Neuronal stem cell (in vitro differentiated cells): ENCODE measurements around the gene VSIG10L.

Experiments
- DNase-seq: peaks from one replicate; pipeline ENCODE4 v3.0.0-alpha.2; 2013; ENCODE audit warnings: low spot score
- H2AFZ ChIP-seq: one replicate; pipeline ENCODE4 v1.6.1; 2013; ENCODE audit warnings: mild to moderate bottlenecking, low read length, inconsistent platforms
- H2AK5ac ChIP-seq: 2 replicates; pipeline ENCODE4 v1.6.1; 2013; ENCODE audit warnings: low read depth, mild to moderate bottlenecking, inconsistent platforms, low read length, moderate library complexity, mixed read lengths
- H2BK120ac ChIP-seq: 2 replicates; pipeline ENCODE4 v1.6.1; 2013; ENCODE audit warnings: low read depth, mild to moderate bottlenecking, inconsistent platforms, low read length, moderate library complexity, mixed read lengths
- H2BK12ac ChIP-seq: one replicate; pipeline ENCODE4 v1.6.1; 2013; ENCODE audit warnings: low read length, inconsistent platforms
- H2BK15ac ChIP-seq: 2 replicates; pipeline ENCODE4 v1.6.1; 2013; ENCODE audit warnings: mild to moderate bottlenecking, low read length, inconsistent platforms, mixed read lengths
- H2BK5ac ChIP-seq: one replicate; pipeline ENCODE4 v1.6.1; 2013; ENCODE audit warnings: inconsistent platforms, mild to moderate bottlenecking, low read length, moderate library complexity
- H3K14ac ChIP-seq: one replicate; pipeline ENCODE4 v1.6.1; 2013; ENCODE audit warnings: low read length, inconsistent platforms
- H3K18ac ChIP-seq: 2 replicates; pipeline ENCODE4 v1.6.1; 2013; ENCODE audit warnings: low read length, inconsistent platforms
- H3K23ac ChIP-seq: 2 replicates; pipeline ENCODE4 v1.6.1; 2013; ENCODE audit warnings: low read depth, mild to moderate bottlenecking, mixed read lengths, low read length, inconsistent platforms; ENCODE audit not compliant: poor library complexity
- H3K27ac ChIP-seq: replicated peaks from 3 replicates; pipeline ENCODE4 v1.5.1; 2013; ENCODE audit warnings: low read length, inconsistent platforms
- H3K27me3 ChIP-seq, 3 experiments: 2 replicates each; pipeline ENCODE4 v1.6.1; 2013; ENCODE audit warnings: low read length in 3 of 3, mild to moderate bottlenecking in 2 of 3, inconsistent platforms in 1 of 3, low read depth in 1 of 3, mixed read lengths in 1 of 3, moderate library complexity in 1 of 3; ENCODE audit not compliant: control insufficient read depth in 3 of 3, insufficient read depth in 3 of 3
- H3K36me3 ChIP-seq, 2 donors: replicated peaks in 1 of 2; 2 replicates each; pipeline ENCODE4 v1.6.1; 2013; ENCODE audit warnings: low read length in 2 of 2; ENCODE audit not compliant: control insufficient read depth in 2 of 2, insufficient read depth in 2 of 2
- H3K4ac ChIP-seq: 2 replicates; pipeline ENCODE4 v1.6.1; 2013; ENCODE audit warnings: inconsistent platforms, mild to moderate bottlenecking, low read length, moderate library complexity
- H3K4me1 ChIP-seq, 2 donors: 1 replicate in 1 of 2; 2 replicates in 1 of 2; pipeline ENCODE4 v1.6.1; 2013; ENCODE audit warnings: low read length in 2 of 2, low read depth in 1 of 2; ENCODE audit not compliant: control insufficient read depth in 2 of 2, insufficient read depth in 1 of 2
- H3K4me2 ChIP-seq: one replicate; pipeline ENCODE4 v1.6.1; 2013; ENCODE audit warnings: mild to moderate bottlenecking, low read length, inconsistent platforms; ENCODE audit not compliant: insufficient read depth, poor library complexity, severe bottlenecking
- H3K4me3 ChIP-seq, 2 donors: 2 replicates each; pipeline ENCODE4 v1.5.1; 2013; ENCODE audit warnings: low read length in 2 of 2, mild to moderate bottlenecking in 2 of 2, inconsistent platforms in 1 of 2, moderate library complexity in 1 of 2
- H3K79me1 ChIP-seq: one replicate; pipeline ENCODE4 v1.6.1; 2013; ENCODE audit warnings: low read depth, mild to moderate bottlenecking, inconsistent platforms, low read length, moderate library complexity
- H3K9ac ChIP-seq: one replicate; pipeline ENCODE4 v1.6.1; 2013; ENCODE audit warnings: mild to moderate bottlenecking, low read depth, low read length, inconsistent platforms; ENCODE audit not compliant: poor library complexity
- H3K9me3 ChIP-seq, 2 donors: replicated peaks in 1 of 2; 2 replicates each; pipeline versions ENCODE3 to v1.6.1; 2013; ENCODE audit warnings: low read length in 2 of 2, mild to moderate bottlenecking in 2 of 2, inconsistent platforms in 1 of 2, low read depth in 1 of 2, mixed read lengths in 1 of 2, moderate library complexity in 1 of 2; ENCODE audit not compliant: control insufficient read depth in 2 of 2, insufficient read depth in 1 of 2
- H4K8ac ChIP-seq: one replicate; pipeline ENCODE4 v1.6.1; 2013; ENCODE audit warnings: low read depth, mild to moderate bottlenecking, inconsistent platforms, low read length, moderate library complexity
- H4K91ac ChIP-seq: one replicate; pipeline ENCODE4 v1.6.1; 2013; ENCODE audit warnings: low read length, low read depth, mild to moderate bottlenecking, inconsistent platforms; ENCODE audit not compliant: poor library complexity
- WGBS, 2 donors: extraction: QIAGEN DNeasy Blood & Tissue Kit; methylation state at CpG; one replicate each; pipeline ENCODE4 v1.1.7; 2013; ENCODE audit warnings: missing lambda C conversion rate in 2 of 2, mixed read lengths in 1 of 2; ENCODE audit not compliant: insufficient read length in 2 of 2, insufficient replicate concordance in 1 of 2; ENCODE audit errors: extremely low coverage in 2 of 2; 5-methylcytosine and 5-hydroxymethylcytosine counted together

The VSIG10L gene

GRCh38 chr19:51296336-51297093, 45.4 kb downstream of the VSIG10L start:
- Histone ChIP-seq H3K27ac (no peak overlapping the region), H2AFZ (no peak overlapping the region), H2BK15ac (peak overlapping the region; percentile 3), H3K18ac (peak overlapping the region; percentile 41), H4K91ac (no peak overlapping the region), H2AK5ac (peak overlapping the region; percentile 24), H2BK5ac (no peak overlapping the region), H3K9me3 (no peaks in the 10 kb centered on the region), H2BK12ac (no peak overlapping the region), H3K14ac (no peak overlapping the region), H3K4me3 (peak overlapping the region in 1 of 2 donors; percentile 13), H3K79me1 (no peaks in the 10 kb centered on the region), H3K23ac (peak overlapping the region; percentile 44), H3K4ac (no peak overlapping the region), H4K8ac (no peak overlapping the region), H3K4me2 (no peak overlapping the region), H3K36me3 (no peaks in the 10 kb centered on the region), H2BK120ac (no peak overlapping the region), H3K27me3 (peaks cover 0 to 4% (median 0%) of the 10 kb centered on the region in 3 experiments), H3K9ac (no peak overlapping the region), H3K4me1 (peaks cover 14 to 18% of the 10 kb centered on the region in 2 donors)
- DNase-seq = no peak
- no CpG with 5 or more reads among the region's 9 CpGs for WGBS, 2 donors

GRCh38 chr19:51295382-51296126, 46.4 kb downstream of the VSIG10L start:
- Histone ChIP-seq H2AFZ (no peak overlapping the region), H2AK5ac (no peak overlapping the region), H2BK12ac (no peak overlapping the region), H3K27ac (no peak overlapping the region), H3K27me3 (peaks cover 0 to 4% (median 0%) of the 10 kb centered on the region in 3 experiments), H3K9me3 (no peaks in the 10 kb centered on the region), H4K91ac (no peak overlapping the region), H3K36me3 (no peaks in the 10 kb centered on the region), H2BK5ac (no peak overlapping the region), H3K18ac (peak overlapping the region; percentile 50), H3K4me1 (peaks cover 14 to 18% of the 10 kb centered on the region in 2 donors), H3K4me3 (no peak overlapping the region), H3K79me1 (no peaks in the 10 kb centered on the region), H3K9ac (peak overlapping the region; percentile 46), H3K4me2 (no peak overlapping the region), H2BK15ac (peak overlapping the region; percentile 3), H3K14ac (no peak overlapping the region), H3K23ac (peak overlapping the region; percentile 44), H4K8ac (no peak overlapping the region), H3K4ac (no peak overlapping the region), H2BK120ac (no peak overlapping the region)
- no peak for DNase-seq
- no CpG with 5 or more reads among the region's 15 CpGs for WGBS, 2 donors

- H2AFZ ChIP-seq = no peak overlapping the region
- H2AK5ac ChIP-seq = no peak overlapping the region
- H2BK12ac ChIP-seq = no peak overlapping the region
- no peak overlapping the region for H2BK120ac ChIP-seq
- peak overlapping the region; percentile 56 for H3K23ac ChIP-seq
- H3K18ac ChIP-seq = peak overlapping the region; percentile 55
- H3K4me2 ChIP-seq = no peak overlapping the region
- H3K9me3 ChIP-seq = no peaks in the 10 kb centered on the region
- peaks cover 14 to 18% of the 10 kb centered on the region in 2 donors for H3K4me1 ChIP-seq
- H3K36me3 ChIP-seq = no peaks in the 10 kb centered on the region
- peak overlapping the region in 1 of 2 donors; percentile 35 for H3K4me3 ChIP-seq
- peaks cover 0 to 4% (median 0%) of the 10 kb centered on the region in 3 experiments for H3K27me3 ChIP-seq
- no peak for DNase-seq
- peak overlapping the region; percentile 53 for H3K9ac ChIP-seq
- H3K79me1 ChIP-seq = no peaks in the 10 kb centered on the region
- H2BK15ac ChIP-seq = peak overlapping the region; percentile 18
- H3K27ac ChIP-seq = no peak overlapping the region
- H3K4ac ChIP-seq = no peak overlapping the region
- peak overlapping the region; percentile 80 for H2BK5ac ChIP-seq
- H3K14ac ChIP-seq = no peak overlapping the region
- no CpG with 5 or more reads among the region's 12 CpGs for WGBS, 2 donors
- H4K8ac ChIP-seq = no peak overlapping the region
- H4K91ac ChIP-seq = no peak overlapping the region
These were observed 47.0 kb downstream of the VSIG10L start for GRCh38 chr19:51294977-51295375.
